Trophoblast cell (in vitro differentiated cells and primary cell): ENCODE data around the gene FCHSD2.

Source experiments
- DNase-seq, 2 donors: peaks; one replicate each; pipeline ENCODE4 v3.0.0-alpha.2; 2016
- H2AFZ ChIP-seq: 2 replicates; pipeline ENCODE4 v1.6.1; 2013; ENCODE audit warnings: low read length, moderate library complexity, mild to moderate bottlenecking; ENCODE audit not compliant: insufficient read depth, poor library complexity
- H2AK5ac ChIP-seq: 2 replicates; pipeline ENCODE4 v1.6.1; 2013; ENCODE audit warnings: mild to moderate bottlenecking, low read length
- H2BK120ac ChIP-seq: 2 replicates; pipeline ENCODE4 v1.6.1; 2013; ENCODE audit warnings: low read length, mild to moderate bottlenecking, moderate library complexity; ENCODE audit not compliant: insufficient read depth, poor library complexity
- H2BK12ac ChIP-seq: 2 replicates; pipeline ENCODE4 v1.6.1; 2013; ENCODE audit warnings: mild to moderate bottlenecking, low read length, moderate library complexity
- H2BK5ac ChIP-seq: 2 replicates; pipeline ENCODE4 v1.6.1; 2013; ENCODE audit warnings: low read length, low read depth, moderate library complexity, mild to moderate bottlenecking; ENCODE audit not compliant: poor library complexity
- H3K14ac ChIP-seq: 2 replicates; pipeline ENCODE4 v1.6.1; 2013; ENCODE audit warnings: mild to moderate bottlenecking, low read length
- H3K18ac ChIP-seq: 2 replicates; pipeline ENCODE4 v1.6.1; 2013; ENCODE audit warnings: mild to moderate bottlenecking, low read length
- H3K23ac ChIP-seq: 2 replicates; pipeline ENCODE4 v1.6.1; 2013; ENCODE audit warnings: low read length
- H3K27ac ChIP-seq: 2 replicates; pipeline ENCODE4 v1.5.1; 2013; ENCODE audit warnings: low read depth, mild to moderate bottlenecking, inconsistent platforms, low read length, moderate library complexity
- H3K27me3 ChIP-seq: 2 replicates; pipeline ENCODE4 v1.6.1; 2013; ENCODE audit warnings: inconsistent platforms, mild to moderate bottlenecking, low read length, moderate library complexity; ENCODE audit not compliant: insufficient read depth
- H3K36me3 ChIP-seq, 2 experiments: 1 replicate in 1 of 2; 2 replicates in 1 of 2; pipeline ENCODE4 v1.6.1; 2013; ENCODE audit warnings: low read length in 2 of 2, mild to moderate bottlenecking in 2 of 2, moderate library complexity in 1 of 2; ENCODE audit not compliant: insufficient read depth in 2 of 2, control insufficient read depth in 1 of 2
- H3K4ac ChIP-seq: 2 replicates; pipeline ENCODE4 v1.6.1; 2013; ENCODE audit warnings: low read depth, mild to moderate bottlenecking, low read length, moderate library complexity
- H3K4me1 ChIP-seq, 2 experiments: 1 replicate in 1 of 2; 2 replicates in 1 of 2; pipeline ENCODE4 v1.6.1; 2013; ENCODE audit warnings: low read length in 2 of 2, mild to moderate bottlenecking in 2 of 2, moderate library complexity in 1 of 2; ENCODE audit not compliant: insufficient read depth in 2 of 2, control insufficient read depth in 1 of 2
- H3K4me2 ChIP-seq: 2 replicates; pipeline ENCODE4 v1.6.1; 2013; ENCODE audit warnings: inconsistent platforms, mild to moderate bottlenecking, low read length, moderate library complexity
- H3K4me3 ChIP-seq: 2 replicates; pipeline ENCODE4 v1.5.1; 2013; ENCODE audit warnings: mild to moderate bottlenecking, low read depth, low read length, inconsistent platforms
- H3K79me1 ChIP-seq: one replicate; pipeline ENCODE4 v1.6.1; 2013; ENCODE audit warnings: low read length
- H3K79me2 ChIP-seq: 2 replicates; pipeline ENCODE4 v1.6.1; 2013; ENCODE audit warnings: low read length, mild to moderate bottlenecking; ENCODE audit not compliant: control insufficient read depth, insufficient read depth, poor library complexity
- H3K9ac ChIP-seq: 2 replicates; pipeline ENCODE4 v1.6.1; 2013; ENCODE audit warnings: mild to moderate bottlenecking, low read length
- H3K9me3 ChIP-seq: 2 replicates; pipeline ENCODE4 v1.6.1; 2013; ENCODE audit warnings: low read depth, mild to moderate bottlenecking, control low read depth, inconsistent platforms, low read length; ENCODE audit not compliant: insufficient read depth
- H4K12ac ChIP-seq: 2 replicates; pipeline ENCODE4 v1.6.1; 2013; ENCODE audit warnings: low read depth, mild to moderate bottlenecking, low read length, moderate library complexity
- H4K8ac ChIP-seq: 2 replicates; pipeline ENCODE4 v1.6.1; 2013; ENCODE audit warnings: low read depth, mild to moderate bottlenecking, low read length, moderate library complexity
- H4K91ac ChIP-seq: one replicate; pipeline ENCODE4 v1.6.1; 2013; ENCODE audit warnings: low read depth, mild to moderate bottlenecking, low read length, moderate library complexity
- WGBS: extraction: QIAGEN DNeasy Blood & Tissue Kit; methylation state at CpG from one replicate; pipeline ENCODE4 v1.1.7; 2013; ENCODE audit warnings: missing lambda C conversion rate; ENCODE audit not compliant: insufficient read length, insufficient coverage; ENCODE audit errors: extremely low coverage; 5-methylcytosine and 5-hydroxymethylcytosine counted together

Gene FCHSD2

DNA sequence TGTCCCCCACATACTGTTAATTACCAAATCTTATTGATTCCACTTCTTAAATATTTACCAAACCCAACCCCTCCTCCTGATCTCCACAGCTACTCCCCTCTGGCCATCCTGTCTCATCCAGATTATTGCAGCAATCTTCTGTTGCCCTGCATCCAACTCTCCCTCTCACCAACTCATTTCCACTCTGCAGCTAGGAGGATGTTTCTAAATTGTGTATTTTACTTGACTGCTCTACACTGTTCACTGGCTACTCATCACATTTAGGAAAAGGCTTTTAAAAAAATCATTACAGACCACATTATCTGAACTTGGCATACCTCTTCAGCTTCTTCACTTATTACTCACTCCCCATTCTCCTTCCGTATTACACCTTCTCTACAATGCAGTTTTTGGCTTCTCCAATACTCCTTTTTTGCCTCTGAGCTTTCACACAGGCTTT, 210.0 kb downstream of the FCHSD2 start:
- WGBS = 100% methylated on average over 1 of the region's 1 CpG
- no peaks in the 10 kb centered on the region for H3K79me2 ChIP-seq

DNA sequence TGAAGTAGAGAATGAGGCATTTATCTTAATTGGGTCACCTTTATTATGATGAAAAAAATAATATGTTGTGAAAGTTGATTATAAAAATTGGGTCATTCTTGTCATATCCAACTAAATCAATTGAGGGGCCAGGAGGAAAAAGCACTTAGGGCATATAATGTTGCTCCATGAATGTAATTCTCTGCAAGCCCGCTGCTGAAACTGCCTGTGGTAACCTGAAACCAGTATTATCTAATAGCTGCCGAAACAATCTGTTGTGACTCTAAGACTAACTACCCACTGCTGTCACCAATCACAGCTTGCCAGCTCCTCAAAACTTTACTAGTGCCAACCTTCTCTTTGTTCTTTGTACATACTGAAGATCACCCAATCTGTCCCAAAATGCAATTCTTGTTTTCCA, 212.1 kb downstream of the FCHSD2 start:
- Histone ChIP-seq H3K4me3 (no peak overlapping the region), H3K79me2 (no peaks in the 10 kb centered on the region), H3K27ac (no peak overlapping the region), H2AK5ac (no peak overlapping the region), H3K4me1 (no peaks in the 10 kb centered on the region), H3K23ac (no peak overlapping the region), H3K18ac (no peak overlapping the region), H2BK120ac (no peak overlapping the region), H2BK5ac (no peak overlapping the region), H3K79me1 (no peaks in the 10 kb centered on the region), H4K12ac (no peak overlapping the region), H3K36me3 (no peaks in the 10 kb centered on the region), H4K91ac (no peak overlapping the region), H3K27me3 (no peaks in the 10 kb centered on the region), H2BK12ac (no peak overlapping the region), H3K4ac (no peak overlapping the region), H4K8ac (no peak overlapping the region), H3K4me2 (no peak overlapping the region), H3K9ac (no peak overlapping the region), H3K14ac (no peak overlapping the region), H3K9me3 (no peaks in the 10 kb centered on the region), H2AFZ (no peak overlapping the region)
- DNase-seq = no peak
- no CpG with 5 or more reads among the region's 2 CpGs for WGBS

More for the DNA sequence above, 210.0 kb downstream of the FCHSD2 start:
- Histone ChIP-seq H3K4me2 (no peak overlapping the region), H2BK12ac (no peak overlapping the region), H3K27ac (no peak overlapping the region), H4K8ac (no peak overlapping the region), H3K4ac (no peak overlapping the region), H3K18ac (no peak overlapping the region), H3K4me1 (no peaks in the 10 kb centered on the region), H3K79me1 (no peaks in the 10 kb centered on the region), H4K12ac (no peak overlapping the region), H3K23ac (no peak overlapping the region), H3K27me3 (no peaks in the 10 kb centered on the region), H2BK120ac (no peak overlapping the region), H3K14ac (no peak overlapping the region), H3K4me3 (no peak overlapping the region), H4K91ac (no peak overlapping the region), H3K9me3 (no peaks in the 10 kb centered on the region), H3K9ac (no peak overlapping the region), H2AK5ac (no peak overlapping the region), H2AFZ (no peak overlapping the region), H2BK5ac (no peak overlapping the region), H3K36me3 (no peaks in the 10 kb centered on the region)
- DNase-seq = peak in 1 of 2 donors; percentile 28

DNA sequence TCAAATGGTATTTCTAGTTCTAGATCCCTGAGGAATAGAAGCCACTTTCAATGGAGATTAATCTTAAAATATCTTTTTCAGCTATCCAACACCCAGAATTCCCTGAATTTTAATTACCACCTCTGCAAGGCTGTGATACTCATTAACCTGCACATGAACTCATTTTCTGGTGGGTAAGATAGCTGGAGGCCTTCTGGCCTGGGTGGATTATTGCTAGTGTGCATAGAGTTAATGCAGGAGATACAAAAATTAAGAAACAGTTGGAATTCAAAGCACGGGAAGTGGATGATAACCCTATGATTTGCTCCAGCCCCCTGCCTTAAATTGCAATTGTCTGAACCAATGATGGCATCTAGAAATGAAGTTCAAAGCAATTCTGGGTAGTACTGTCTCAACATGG, 212.9 kb downstream of the FCHSD2 start:
- no peak overlapping the region for H4K12ac ChIP-seq
- H2BK12ac ChIP-seq = no peak overlapping the region
- no peak overlapping the region for H2AFZ ChIP-seq
- no peak overlapping the region for H3K4ac ChIP-seq
- no peak overlapping the region for H3K14ac ChIP-seq
- DNase-seq = no peak
- H2BK120ac ChIP-seq = no peak overlapping the region
- no peak overlapping the region for H3K27ac ChIP-seq
- no CpG with 5 or more reads among the region's 1 CpG for WGBS
- no peak overlapping the region for H4K91ac ChIP-seq
- no peak overlapping the region for H3K4me2 ChIP-seq
- H2AK5ac ChIP-seq = no peak overlapping the region
- H4K8ac ChIP-seq = no peak overlapping the region
- no peak overlapping the region for H3K23ac ChIP-seq
- no peaks in the 10 kb centered on the region for H3K27me3 ChIP-seq
- no peaks in the 10 kb centered on the region for H3K4me1 ChIP-seq
- no peak overlapping the region for H3K18ac ChIP-seq
- no peaks in the 10 kb centered on the region for H3K79me2 ChIP-seq
- no peaks in the 10 kb centered on the region for H3K79me1 ChIP-seq
- H3K4me3 ChIP-seq = no peak overlapping the region
- no peak overlapping the region for H2BK5ac ChIP-seq
- H3K9me3 ChIP-seq = no peaks in the 10 kb centered on the region
- no peak overlapping the region for H3K9ac ChIP-seq
- no peaks in the 10 kb centered on the region for H3K36me3 ChIP-seq

DNA sequence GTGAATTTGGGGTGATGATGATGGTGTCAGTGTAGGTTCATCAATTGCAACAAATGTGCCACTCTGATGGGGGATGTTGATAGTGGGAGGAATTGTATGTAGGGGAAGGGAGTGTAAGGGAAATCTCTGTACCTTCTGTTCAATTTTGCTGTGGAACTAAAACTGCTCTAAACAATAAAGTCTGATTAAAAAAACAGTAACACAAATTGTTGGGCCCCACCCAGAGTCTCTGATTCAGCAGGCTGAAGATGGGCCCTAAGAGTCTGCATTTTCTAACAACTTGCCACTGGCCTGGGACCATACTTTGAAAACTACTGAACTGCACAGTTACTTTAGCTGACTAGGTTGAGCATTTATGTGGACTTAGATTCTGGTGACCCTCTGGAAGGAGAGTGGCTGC, 214.7 kb downstream of the FCHSD2 start:
- H4K8ac ChIP-seq = no peak overlapping the region
- no peaks in the 10 kb centered on the region for H3K4me1 ChIP-seq
- H3K14ac ChIP-seq = no peak overlapping the region
- no peak overlapping the region for H3K9ac ChIP-seq
- H3K4me2 ChIP-seq = no peak overlapping the region
- H3K4me3 ChIP-seq = no peak overlapping the region
- no peaks in the 10 kb centered on the region for H3K36me3 ChIP-seq
- H3K9me3 ChIP-seq = no peaks in the 10 kb centered on the region
- no peaks in the 10 kb centered on the region for H3K27me3 ChIP-seq
- H3K4ac ChIP-seq = no peak overlapping the region
- H3K23ac ChIP-seq = peak overlapping the region; percentile 13
- no peak overlapping the region for H3K27ac ChIP-seq
- H3K79me1 ChIP-seq = no peaks in the 10 kb centered on the region
- no peaks in the 10 kb centered on the region for H3K79me2 ChIP-seq
- no peak overlapping the region for H2AFZ ChIP-seq
- H2BK12ac ChIP-seq = no peak overlapping the region
- no peak for DNase-seq
- H2BK5ac ChIP-seq = no peak overlapping the region
- no peak overlapping the region for H3K18ac ChIP-seq
- no peak overlapping the region for H4K91ac ChIP-seq
- no peak overlapping the region for H2BK120ac ChIP-seq
- no peak overlapping the region for H2AK5ac ChIP-seq
- no peak overlapping the region for H4K12ac ChIP-seq
